Left forelimb (tissue), 1 donor: ENCODE results near the gene BID.
"Not testable (repeated sequence)": the region's sequence is repeated elsewhere in the genome, so short reads cannot be mapped to it uniquely, and the experiment has no call there.

Experiments
- DNase-seq: peaks from one replicate; pipeline ENCODE4 v3.0.0-alpha.2; 2018; ENCODE audit warnings: low spot score

BID gene

DNA sequence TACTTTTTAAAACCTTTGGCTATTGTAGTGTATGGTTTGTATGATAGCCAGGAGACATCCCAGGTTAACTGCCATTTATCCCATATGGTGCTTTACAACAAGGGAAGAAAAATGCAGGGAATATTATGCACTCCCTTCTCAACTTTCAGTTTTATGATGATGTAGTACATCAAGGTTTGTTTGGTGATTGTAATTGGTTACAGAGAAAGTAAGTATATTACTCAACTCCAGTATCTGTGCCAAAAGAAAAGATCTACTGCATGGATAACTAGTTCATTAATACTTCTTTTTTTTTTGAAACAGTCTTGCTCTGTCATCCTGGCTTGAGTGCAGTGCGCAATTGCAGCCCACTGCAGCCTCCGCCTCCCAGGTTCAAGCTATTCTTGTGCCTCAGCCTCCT is 70.5 kb downstream of the BID start:
- no peak for DNase-seq

DNA sequence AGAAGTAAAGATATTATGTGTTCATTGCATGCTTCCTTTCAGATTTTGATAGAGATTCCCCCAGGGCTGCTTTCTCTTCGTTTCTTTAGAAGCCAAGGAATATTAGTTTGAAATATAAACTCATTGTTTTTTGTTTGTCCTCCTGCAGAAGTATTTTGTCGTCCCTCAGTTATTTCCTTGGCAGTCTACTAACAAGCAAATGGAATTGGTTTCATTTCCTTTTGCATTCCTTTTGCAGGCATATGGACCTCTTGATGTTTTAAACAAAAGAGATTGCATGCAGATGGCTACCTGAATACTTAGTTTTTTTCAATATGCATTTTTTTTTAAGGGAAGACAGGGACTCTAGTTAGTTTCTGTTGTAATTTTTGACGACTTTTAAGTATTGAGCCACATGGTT is 73.5 kb downstream of the BID start:
- DNase-seq: no peak

DNA sequence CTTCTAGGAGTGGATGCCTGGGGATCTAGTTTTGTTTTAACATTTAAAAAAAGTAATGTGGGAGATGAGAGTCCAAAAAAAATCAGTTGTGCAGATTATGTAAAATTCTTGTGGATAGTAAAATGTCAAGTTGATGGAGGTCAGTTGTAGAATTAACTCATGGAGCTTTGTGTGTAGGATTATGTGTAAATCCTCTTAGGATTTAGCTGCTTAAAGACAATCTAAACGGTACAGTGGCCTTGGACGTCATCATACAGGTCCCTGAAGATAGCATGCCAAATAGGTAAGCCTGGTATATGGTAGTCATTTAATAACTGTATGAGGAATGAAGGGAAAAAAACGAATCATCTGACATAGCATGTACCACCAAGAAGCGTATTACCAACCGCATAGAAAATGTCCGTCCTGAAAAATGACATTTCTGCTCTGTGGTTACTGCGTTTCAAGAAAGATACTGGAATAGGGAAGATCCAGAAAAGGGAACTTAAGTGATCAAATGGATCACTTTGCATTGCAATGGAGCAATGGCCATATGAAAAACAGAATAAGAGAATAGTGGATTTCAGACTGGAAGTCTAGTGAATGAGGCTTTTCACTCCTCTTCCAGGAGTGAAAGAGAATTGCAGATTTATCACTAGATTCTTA is 74.5 kb downstream of the BID start:
- no peak for DNase-seq

DNA sequence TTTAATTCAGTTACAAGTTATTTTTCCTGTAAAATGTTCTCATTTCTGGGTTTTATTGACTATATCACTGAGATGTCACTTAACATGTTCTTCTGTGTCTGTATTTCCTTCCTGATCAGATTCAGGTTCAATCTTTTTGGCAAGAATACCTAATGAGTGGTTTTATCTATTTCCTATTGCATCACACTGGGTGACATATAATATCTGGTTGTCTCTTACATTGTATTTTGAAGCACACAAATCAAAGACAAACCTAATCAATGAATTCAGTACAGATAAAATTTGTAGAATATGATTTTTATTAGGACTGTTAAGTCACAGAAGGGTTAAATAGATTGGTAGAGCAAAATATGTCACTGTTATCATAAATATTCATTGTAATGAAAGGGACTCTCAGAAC is 75.3 kb downstream of the BID start:
- no peak for DNase-seq

DNA sequence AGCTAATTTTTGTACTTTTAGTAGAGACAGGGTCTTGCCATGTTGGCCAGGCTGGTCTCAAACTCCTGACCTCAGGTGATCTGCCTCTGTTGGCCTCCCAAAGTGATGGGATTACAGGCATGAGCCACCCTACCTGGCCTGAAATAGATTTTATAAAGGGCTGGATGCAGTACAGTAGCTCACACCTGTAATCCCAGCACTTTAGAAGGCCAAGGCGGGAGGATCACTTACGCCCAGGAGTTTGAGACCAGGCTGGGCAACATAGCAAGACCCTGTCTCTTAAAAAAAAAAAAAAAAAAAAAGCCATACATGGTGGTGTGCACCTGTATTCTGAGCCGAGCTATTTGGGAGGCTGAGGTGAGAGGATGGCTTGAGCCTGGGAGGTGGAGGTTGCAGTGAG is 76.0 kb downstream of the BID start:
- not testable (repeated sequence) for DNase-seq

DNA sequence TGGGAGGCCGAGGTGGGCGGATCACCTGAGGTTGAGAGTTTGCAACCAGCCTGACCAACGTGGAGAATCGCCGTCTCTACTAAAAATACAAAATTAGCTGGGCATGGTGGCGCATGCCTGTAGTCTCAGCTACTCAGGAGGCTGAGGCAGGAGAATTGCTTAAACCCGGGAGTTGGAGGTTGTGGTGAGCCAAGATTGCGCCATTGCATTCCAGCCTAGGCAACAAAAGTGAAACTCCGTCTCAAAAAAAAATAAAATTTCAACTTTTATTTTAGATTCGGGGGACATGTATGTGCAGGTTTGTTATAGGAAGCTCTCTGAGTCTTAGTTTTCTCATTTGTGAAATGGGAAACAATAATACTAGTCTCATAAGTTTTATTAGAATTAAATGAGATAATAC is 77.1 kb downstream of the BID start:
- not testable (repeated sequence) for DNase-seq

DNA sequence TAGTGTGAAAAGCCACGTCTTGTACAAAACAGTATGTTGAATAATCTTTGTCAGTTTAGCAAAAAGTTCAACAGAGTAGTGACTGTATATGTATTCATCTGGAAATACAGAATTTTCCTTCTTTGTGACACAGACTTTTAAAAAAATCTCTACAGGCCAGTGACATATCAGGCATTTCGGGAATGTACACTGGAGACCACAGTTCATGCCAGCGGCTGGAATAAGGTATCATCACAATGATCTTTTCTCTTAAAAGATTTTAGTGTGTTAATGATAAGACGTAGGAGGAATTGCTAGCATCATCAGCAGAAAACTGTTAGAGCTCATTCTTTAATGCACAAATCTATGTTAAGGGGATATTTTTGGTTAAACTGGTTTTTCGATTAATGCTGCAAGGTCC is 78.3 kb downstream of the BID start:
- no peak for DNase-seq

DNA sequence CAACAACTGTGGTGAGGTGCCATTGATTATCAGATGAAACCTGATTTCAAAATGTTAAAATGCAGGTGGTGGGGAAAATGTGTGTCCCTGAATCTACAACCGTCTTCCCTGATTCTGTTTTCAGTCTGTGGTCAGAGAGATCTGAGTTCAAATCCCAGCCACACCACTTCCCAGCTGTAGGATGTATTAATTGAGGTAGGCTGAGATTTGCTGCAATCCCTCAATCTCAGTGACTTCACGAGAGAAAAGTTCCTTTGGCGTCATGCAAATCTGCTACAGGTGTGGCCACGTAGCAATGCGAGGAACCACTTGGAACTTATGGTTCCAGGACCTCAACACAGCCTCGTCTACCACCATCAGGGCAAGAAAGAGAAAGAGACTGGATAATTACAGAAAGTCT is 79.5 kb downstream of the BID start:
- no peak for DNase-seq

DNA sequence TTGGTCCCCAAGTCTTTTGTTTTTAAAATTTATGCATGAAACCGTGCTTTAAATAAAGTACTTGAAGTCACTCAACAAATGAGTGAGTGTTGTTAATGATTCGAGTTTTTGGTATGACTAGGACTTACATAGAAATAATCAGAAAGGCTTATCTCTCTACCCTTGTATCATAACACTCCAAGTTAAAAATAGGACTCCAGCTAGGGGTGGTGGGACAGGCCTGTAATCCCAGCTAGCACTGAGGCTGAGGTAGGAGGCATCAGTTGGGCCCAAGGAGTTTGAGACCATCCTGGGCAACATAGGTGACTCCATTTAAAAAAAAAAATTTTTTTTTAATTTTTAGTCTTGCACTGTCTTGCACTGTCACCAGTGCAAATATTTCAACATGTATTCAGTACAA is 80.1 kb downstream of the BID start:
- DNase-seq: no peak

DNA sequence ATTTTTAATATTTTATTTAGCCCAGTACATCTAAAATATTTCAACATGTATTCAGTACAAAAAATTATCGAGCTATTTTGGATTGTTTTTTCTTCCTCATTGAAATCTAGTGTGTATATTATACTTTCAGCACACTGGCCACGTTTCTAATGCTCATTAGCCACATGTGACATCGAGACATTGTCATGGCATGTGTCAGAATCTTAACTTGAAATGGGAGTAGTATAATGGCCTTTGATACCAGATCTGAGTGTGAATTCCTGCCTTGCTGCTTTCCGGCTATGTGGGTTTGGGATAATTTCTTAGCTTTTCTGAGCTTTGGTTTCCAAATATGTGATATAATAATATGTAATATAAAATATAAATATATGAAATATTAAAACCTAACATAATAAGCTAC is 81.4 kb downstream of the BID start:
- DNase-seq: no peak

DNA sequence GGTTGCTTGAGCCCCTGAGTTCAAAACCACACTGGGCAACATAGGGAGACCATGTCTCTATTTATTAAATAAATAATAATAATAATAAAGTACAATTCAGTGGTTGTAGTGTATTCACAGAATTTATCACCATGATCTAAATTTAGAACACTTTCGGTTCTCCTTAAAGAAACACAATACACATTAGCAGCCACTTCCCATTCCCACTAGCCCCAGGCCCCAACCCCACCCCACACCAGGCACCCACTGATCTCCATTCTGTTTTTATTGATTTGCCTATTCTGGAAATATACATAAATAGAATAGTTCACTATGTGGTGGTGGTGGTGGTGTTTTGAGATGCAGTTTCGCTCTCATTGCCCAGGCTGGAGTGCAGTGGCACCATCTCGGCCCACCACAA is 90.0 kb downstream of the BID start:
- no peak for DNase-seq
